Endometrial microvascular endothelial cells (primary cell): Measurements from ENCODE around the gene CCR7. TPM values are rescaled to one million over a fixed set of nuclear protein-coding genes. Genes with fewer than 3 reads are reported as not detected.

Experiments used
- in situ Hi-C: cut with HindIII; loops from 2 replicates; pipeline ENCODE4 v1.10.0; 2017; ENCODE audit warnings: low sequenced_read_pairs, low pct_unique_long_range_greater_than_20kb; ENCODE audit errors: inconsistent ontology term
- total RNA-seq: library from RNA; depleted of rRNA; stranded (reverse); fragments of >200 nt; gene quantifications from one replicate; pipeline ENCODE4 v1.2.3, GENCODE V29; 2015; ENCODE audit errors: inconsistent ontology term

Gene CCR7, protein sequence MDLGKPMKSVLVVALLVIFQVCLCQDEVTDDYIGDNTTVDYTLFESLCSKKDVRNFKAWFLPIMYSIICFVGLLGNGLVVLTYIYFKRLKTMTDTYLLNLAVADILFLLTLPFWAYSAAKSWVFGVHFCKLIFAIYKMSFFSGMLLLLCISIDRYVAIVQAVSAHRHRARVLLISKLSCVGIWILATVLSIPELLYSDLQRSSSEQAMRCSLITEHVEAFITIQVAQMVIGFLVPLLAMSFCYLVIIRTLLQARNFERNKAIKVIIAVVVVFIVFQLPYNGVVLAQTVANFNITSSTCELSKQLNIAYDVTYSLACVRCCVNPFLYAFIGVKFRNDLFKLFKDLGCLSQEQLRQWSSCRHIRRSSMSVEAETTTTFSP
- total RNA-seq: not detected

GRCh38 chr17:40564883-40565768, at the start of gene CCR7:
Gene CCR7, minus strand, starts transcription at chr17:40565472. Its CDS starts 63 bp downstream, at chr17:40565409.
- in situ Hi-C loops: no loop called here

GRCh38 chr17:40614431-40615067, 49.3 kb upstream of the CCR7 start:
- in situ Hi-C loops: no loop called here

GRCh38 chr17:40613467-40614154, 48.3 kb upstream of the CCR7 start:
- in situ Hi-C loops: no loop called here

DNA sequence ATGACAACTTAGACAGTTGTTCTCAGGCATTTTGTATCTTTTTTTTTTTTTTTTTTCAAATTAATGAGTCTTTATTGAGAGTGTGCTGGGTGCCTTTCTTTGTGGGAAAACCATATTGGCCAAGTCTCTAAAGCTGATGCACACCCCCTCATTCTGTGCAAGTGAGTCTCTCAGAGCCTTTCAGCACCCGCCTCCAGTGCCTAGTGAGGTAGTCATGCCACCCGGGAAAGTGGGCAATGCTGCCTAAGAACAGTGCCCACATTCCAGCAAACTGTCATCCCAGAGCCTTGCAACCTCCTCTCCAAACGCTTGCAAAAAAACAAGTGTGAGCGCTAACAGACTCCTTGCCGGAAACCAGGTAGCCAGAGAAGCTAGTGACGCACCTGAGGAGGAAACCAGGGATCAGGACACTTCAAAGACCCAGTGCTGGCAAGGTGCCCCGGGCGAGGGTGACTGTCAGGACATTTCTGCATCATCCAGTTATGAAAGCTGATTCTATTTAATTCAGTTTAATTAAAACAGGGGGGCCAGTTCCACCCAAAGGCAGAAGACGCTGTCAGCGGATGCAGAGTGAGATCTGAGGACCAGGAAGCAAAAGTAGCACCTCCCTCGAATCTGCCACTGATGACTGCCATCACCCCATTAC, 47.5 kb upstream of the CCR7 start:
- in situ Hi-C loops: no loop called here

DNA sequence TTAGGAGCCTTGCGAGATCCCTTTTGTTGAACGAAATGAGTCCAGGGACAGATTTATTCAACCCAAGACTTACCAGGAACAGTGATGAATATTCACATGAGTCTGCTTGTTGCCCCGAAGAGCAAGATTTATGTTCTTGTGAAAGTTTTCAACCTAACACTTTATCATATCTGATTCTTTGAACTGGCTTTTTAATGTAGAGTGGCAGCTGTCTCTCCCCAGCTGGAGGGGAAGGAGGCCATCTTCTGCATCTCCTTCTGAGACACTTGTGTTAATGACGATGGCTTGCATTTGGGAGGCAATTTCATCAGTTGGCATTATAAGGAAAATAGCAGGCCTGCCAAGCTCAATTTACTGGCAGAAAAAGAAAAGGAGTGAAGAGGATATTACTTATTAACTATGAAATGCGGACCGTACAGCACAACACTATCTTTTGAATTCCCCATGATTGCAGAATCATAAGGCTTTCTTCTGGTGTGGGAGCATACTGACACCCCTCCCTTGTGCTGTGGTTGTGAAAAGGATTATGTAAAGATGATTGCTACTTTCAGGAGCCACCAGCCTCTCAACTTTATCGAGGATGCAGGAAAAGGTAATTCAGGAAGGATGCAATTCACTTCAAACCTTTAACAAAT, 46.7 kb upstream of the CCR7 start:
- in situ Hi-C loops: no loop called here

GRCh38 chr17:40610359-40610758, 45.1 kb upstream of the CCR7 start:
- in situ Hi-C loops: no loop called here

GRCh38 chr17:40608061-40608581, 42.8 kb upstream of the CCR7 start:
- in situ Hi-C loops: no loop called here

DNA sequence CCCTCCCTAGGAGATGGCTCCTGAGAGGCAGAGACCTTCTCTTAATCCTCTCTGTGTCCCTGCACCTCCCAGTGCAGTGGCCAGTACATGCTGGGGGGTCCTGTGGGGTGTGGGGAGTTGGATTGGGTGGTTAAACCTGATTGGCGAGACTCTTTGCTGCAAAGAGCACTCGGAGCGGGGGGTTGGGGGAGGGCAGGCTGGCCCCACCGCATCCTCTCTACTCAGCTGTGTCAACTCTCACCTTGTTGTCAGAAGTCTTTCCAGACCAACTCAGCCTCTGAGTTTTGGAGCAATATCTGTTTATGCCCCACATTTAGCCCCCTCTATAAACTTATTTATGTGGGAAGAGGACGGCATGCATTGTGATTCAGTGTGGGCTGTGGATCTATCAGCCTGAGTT, 42.4 kb upstream of the CCR7 start:
- in situ Hi-C loops: no loop called here

- in situ Hi-C loops: no loop called here
These were observed 41.5 kb upstream of the CCR7 start for GRCh38 chr17:40606548-40607353.

GRCh38 chr17:40605306-40605705, 40.0 kb upstream of the CCR7 start:
- in situ Hi-C loops: no loop called here

DNA sequence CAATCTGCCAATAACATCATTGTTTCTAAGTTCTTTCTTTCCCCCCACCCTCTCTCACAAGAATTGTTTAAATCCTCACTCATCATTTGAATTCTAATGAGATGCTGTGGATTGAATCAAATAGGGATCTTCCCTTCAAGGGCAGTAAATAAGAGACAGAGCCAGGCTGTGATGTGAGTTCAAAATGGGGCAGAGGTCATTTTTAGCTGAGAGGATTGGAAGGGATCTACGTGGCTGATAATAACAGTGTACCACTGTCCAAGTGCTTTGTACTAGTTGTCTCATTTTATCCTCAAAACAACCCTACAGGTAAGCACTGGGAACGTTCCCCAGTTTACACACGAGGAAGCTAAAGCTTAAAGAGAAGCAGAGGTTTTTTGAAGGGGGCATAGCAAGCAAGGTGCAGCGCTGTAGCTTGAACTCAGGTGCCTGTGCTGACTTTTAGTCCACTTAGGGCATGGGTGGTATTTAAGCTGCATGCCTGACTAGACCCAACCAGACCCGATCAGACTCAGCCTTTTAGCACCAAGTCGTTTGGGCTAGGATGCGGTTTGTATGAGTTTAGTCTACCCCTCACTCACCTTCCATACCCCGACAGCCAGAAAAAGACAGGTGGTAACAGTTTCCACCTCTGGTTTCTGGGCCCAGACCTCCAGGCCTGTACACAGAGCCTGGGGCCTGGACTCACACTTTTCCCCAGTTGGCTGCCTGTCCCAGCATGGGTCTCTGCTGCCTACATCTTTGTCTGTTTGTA, 39.2 kb upstream of the CCR7 start:
- in situ Hi-C loops: no loop called here

GRCh38 chr17:40602445-40603443, 37.5 kb upstream of the CCR7 start:
- in situ Hi-C loops: no loop called here

- in situ Hi-C loops: no loop called here
These were observed 35.3 kb upstream of the CCR7 start for GRCh38 chr17:40600486-40601046.

DNA sequence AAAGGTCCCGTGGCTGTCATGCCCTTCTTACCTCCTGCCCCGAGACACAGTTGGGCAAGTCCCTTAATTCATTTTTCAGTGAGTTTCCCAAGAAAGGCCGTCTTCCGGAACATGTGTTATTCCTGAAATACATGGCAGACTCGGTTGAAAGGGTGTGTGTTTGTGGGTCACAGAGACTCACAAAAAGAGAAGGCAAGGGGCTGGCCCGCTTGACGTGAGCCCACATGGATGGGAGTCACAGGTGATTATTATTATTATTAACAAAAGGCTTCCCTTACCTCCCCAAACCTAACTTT, 34.1 kb upstream of the CCR7 start:
- in situ Hi-C loops: no loop called here
